ENCODE results near the gene TEX36.

- TF ChIP-seq, protein P1, sequence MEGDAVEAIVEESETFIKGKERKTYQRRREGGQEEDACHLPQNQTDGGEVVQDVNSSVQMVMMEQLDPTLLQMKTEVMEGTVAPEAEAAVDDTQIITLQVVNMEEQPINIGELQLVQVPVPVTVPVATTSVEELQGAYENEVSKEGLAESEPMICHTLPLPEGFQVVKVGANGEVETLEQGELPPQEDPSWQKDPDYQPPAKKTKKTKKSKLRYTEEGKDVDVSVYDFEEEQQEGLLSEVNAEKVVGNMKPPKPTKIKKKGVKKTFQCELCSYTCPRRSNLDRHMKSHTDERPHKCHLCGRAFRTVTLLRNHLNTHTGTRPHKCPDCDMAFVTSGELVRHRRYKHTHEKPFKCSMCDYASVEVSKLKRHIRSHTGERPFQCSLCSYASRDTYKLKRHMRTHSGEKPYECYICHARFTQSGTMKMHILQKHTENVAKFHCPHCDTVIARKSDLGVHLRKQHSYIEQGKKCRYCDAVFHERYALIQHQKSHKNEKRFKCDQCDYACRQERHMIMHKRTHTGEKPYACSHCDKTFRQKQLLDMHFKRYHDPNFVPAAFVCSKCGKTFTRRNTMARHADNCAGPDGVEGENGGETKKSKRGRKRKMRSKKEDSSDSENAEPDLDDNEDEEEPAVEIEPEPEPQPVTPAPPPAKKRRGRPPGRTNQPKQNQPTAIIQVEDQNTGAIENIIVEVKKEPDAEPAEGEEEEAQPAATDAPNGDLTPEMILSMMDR (IDR thresholded peaks at IDR 0.05) = no peak
- TF ChIP-seq POLR2A (IDR thresholded peaks at IDR 0.05) = no peak
These were observed 16.7 kb upstream of the TEX36 start for GRCh38 chr10:125699562-125700143.
